Glomerular visceral epithelial cell (primary cell): ENCODE data around the gene MAP3K6.
"Not testable (repeated sequence)": the region's sequence is repeated elsewhere in the genome, so short reads cannot be mapped to it uniquely, and the experiment has no call there.

ENCODE experiments used
- DNase-seq: peaks from one replicate; pipeline ENCODE4 v3.0.0-alpha.2; 2016; ENCODE audit errors: extremely low spot score

Gene MAP3K6, protein sequence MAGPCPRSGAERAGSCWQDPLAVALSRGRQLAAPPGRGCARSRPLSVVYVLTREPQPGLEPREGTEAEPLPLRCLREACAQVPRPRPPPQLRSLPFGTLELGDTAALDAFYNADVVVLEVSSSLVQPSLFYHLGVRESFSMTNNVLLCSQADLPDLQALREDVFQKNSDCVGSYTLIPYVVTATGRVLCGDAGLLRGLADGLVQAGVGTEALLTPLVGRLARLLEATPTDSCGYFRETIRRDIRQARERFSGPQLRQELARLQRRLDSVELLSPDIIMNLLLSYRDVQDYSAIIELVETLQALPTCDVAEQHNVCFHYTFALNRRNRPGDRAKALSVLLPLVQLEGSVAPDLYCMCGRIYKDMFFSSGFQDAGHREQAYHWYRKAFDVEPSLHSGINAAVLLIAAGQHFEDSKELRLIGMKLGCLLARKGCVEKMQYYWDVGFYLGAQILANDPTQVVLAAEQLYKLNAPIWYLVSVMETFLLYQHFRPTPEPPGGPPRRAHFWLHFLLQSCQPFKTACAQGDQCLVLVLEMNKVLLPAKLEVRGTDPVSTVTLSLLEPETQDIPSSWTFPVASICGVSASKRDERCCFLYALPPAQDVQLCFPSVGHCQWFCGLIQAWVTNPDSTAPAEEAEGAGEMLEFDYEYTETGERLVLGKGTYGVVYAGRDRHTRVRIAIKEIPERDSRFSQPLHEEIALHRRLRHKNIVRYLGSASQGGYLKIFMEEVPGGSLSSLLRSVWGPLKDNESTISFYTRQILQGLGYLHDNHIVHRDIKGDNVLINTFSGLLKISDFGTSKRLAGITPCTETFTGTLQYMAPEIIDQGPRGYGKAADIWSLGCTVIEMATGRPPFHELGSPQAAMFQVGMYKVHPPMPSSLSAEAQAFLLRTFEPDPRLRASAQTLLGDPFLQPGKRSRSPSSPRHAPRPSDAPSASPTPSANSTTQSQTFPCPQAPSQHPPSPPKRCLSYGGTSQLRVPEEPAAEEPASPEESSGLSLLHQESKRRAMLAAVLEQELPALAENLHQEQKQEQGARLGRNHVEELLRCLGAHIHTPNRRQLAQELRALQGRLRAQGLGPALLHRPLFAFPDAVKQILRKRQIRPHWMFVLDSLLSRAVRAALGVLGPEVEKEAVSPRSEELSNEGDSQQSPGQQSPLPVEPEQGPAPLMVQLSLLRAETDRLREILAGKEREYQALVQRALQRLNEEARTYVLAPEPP (N-terminal part only)

DNA sequence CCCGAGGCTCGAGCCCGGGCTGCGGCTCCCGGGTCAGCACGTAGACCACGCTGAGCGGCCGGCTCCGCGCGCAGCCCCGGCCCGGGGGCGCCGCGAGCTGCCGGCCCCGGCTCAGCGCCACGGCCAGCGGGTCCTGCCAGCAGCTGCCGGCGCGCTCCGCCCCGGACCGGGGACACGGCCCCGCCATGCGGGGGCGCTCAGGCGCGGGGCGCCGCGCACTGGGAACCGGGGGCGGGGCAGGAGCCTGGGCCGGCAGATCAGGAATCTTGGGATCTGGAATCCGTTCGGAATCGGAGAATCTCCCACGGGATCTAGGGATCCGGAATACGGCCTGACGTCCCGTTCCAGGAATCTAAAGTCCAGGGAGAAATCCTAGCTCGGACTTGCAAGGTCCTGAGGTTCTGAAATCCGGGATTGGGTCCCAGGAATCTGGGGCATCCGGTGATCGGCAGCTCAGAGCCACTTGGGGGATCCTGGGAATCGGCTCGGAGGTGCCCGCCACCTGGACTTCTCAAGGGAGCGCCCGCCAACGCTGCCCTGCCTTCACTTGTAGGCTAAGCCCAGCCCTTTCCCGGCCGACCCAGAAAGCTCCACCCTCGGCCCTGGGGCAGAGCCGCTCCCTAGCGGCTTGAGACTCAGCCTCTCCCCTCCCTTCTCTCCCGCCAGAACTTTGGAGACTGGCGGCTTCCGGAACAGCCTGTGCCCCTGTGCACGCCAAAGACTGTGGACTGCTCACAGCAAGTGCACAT, at the start of gene MAP3K6:
Gene MAP3K6 (minus strand): TSS at position 551 of the 749 bp plus-strand sequence. CDS start 364 bp downstream, at position 187.
- DNase-seq = peak; percentile 85

DNA sequence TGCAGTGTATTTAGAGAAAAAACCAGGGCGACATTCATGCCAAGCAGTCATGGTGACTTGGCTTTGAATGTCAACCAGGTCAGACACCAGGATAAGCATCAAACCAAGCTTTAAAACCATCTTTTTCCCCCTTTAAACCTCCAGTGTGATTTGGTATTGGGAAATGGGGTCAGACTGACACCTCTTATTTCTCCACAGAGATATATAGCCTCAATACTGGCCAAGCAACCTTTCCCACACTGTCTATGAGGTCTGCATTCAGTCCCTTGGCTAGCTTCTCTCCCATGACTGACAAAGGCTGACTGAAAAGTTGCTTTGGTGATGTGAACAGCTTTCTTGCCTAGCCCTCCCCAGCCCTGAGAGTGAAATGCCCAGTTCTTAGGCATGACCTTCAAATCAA, 47.3 kb upstream of the MAP3K6 start:
- DNase-seq = no peak

DNA sequence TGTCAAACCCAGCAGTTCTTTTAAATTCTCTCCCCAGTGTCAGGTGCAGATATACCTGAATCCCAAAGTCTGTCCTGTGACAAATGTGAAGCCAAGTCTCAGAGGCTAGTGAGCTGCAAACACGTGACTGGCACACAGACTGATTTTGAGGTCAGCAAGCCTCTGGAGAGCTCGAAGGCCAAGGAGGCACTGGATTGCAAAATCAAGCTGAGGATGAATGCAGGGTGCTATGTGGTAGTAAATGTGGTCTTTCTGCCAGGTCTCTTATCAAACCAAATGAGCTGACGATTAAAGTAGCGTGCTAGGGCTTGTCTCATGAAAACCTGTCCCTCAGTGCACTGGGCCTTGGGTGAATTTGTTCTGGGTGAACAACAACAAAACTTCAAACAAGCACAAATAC, 46.2 kb upstream of the MAP3K6 start:
- DNase-seq = no peak

DNA sequence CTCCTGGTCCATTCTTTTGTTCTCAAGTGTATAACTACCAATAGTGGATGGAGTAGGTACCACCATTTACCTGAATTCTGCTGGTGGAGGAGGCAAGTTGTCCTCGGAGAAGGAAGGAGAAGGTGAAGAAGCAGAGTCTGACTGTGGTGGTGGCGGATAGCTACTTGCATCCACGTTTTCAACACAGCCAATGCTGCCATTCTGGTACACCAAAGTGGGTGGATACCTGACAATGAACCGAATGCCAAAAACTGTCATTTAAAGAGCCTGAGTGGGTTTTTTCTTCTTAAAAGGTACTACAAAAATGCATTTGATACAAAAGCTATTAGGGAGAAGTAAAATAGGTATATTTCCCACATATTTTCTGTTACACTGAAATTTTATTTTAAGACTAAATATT, 45.7 kb upstream of the MAP3K6 start:
- DNase-seq = no peak

DNA sequence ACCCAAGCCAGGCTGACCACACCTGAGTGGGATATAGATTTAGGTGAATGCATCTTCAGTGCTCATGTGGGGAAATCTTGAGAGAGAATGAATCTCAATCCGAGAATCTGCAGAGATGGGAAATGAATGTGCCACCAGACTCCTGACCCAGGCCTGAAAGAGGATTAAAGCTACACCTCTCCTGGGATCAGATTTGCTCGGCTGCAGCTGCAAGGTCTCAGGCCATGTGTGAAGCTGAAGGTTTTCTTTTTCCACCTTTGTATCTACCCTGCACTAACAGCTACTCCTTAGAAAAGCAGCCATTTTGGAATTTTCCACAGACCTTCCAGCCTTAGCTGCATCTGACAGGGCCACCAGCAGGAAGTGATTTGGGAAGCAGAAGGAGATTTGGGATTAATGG, 43.9 kb upstream of the MAP3K6 start:
- DNase-seq = no peak

DNA sequence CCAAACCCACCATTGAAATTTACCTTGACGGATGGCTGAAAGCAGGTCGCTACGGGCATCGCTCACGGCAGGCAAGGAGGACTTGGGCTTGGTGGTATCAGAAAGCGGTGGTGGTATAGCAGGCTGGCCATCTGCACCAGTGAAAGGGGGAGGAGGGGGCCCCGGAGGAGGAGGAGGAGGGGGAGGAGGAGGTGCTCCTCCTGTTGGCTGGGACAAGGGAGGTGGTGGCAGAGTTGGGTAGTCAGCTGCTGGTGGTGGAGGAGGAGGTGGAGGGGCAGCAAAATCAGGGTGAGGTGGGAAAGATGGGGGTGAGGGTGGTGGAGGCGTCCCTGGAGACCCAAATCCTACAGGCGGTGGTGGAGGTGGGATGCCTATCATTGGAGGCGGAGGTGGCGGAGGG, 42.9 kb upstream of the MAP3K6 start:
- DNase-seq = no peak

DNA sequence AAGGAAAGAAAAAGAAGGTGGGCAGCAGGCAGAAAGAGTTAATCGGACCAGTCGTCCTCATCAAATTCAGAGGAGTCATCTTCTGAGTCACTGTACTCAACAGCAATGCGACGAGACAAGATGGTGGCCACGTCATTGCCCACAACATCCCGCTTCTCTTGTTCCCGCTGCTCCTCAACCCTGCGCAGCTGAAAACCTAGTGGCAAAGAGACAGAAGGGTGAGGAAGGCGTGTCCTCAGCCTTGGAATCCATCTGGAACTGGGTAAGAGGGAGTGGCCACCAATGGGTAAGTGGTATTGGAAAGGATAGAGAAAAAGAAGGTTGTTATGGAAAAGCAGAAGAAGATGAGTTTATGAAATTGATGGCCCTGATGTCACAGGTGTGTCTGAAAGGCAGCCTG, 41.4 kb upstream of the MAP3K6 start:
- DNase-seq = no peak

DNA sequence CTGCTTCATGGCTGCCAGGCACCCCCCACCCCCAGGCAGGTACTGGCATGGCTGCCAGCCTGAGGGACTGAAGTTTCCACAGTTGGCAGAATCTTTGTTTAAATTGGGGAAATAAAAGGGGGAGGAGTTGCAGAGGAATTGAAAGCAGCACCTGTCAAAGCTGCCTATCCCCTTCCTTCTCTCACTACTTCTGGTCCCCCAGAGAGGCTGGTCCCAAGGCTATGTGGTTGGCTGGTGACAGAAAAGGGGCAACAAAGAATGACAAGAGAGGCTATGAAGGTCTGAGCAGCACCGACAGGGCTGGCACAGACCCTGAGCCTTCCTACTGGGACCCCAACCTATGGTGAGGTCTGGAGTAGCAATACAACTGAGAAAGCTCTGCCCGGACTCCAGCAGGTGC, 40.0 kb upstream of the MAP3K6 start:
- not testable (repeated sequence) for DNase-seq

DNA sequence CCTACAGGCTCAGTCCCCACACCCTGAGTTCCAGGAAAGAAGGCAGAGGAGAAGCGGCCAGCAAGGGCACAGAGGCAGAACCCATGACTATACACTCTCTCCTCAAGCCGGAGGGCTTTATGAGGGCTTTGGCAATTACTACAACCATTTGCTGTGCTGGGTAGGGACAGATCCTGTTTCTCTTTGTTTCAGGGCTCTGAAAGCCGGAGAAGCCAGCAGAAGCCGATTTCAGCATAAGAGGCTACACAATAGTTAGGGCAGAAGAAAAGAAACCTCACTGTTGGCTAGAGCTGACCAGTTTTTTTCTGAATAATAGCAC, 39.6 kb upstream of the MAP3K6 start:
- DNase-seq = no peak

DNA sequence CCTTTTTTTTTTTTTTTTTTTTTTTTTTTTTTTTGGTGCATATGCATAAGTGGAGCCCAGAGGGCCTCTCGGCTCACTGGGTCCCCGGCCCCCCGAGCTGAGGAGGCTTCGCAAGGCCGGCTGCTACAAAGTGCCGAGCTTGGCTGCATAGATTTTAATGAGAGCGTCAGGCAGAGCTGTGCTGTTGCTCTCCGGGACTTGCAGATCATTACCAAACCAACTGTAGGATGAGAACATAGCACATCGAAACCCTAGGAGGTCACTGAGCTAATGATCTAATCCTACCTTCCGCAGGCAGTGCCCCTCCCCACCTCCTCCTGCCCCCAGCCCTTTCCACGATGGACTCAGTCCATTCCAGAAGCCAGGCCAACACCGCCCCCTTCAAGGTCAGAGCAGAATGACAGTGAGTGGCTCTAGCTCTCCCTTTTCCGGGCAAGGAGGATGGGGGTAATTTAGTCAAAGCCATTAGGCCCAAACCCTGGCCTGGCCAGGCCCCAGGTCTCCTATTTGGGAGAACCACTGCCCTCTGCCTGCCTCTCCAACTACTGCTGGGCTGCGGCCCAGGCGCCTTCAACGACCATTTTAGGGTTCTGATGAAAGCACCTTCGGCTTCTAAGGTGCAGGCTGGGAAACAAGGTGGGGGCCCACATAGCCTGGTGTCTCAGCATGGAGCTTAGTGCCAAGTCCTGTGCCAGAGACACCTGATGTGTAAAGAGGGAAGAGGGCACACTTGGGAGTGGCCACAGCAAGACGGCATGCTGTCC, 39.0 kb upstream of the MAP3K6 start:
- not testable (repeated sequence) for DNase-seq

DNA sequence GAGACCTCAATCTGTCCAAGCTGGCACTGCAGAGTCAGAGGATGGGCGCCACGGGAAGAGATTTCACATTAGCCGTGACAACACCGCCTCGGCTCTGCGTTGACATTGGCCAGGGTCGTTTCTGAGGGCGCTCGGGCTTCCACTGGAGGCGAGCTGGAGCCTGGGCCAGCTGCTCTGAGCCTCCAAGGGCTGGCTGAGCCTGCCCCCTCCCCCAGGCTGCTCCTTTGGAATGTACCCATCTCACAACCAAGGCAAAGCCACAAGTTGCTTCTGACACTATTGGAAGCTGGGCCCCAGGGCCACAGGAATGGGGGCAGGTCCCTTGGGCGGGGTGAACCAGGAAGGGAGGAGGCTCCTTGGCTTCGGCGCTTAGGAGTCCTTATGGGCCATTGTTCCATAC, 38.3 kb upstream of the MAP3K6 start:
- DNase-seq = peak; percentile 68

DNA sequence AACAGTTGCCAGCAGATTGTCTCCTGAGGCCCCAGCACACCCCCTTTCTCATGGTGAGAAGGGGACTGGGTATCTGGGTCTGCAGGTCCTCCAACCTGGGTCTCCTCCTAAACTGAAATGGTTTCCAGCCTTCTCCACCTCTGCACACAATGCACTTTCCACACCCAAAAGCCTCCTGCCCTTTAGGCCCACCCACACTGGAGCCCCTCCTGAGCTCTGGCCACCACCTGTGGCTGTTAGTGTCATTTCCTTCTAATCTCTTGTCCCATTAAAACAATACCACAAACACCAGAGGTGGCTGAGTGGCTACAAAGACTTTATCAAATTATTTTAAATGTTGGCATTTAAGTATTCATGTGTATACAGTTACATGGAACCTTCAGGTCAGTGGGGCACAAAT, 37.2 kb upstream of the MAP3K6 start:
- no peak for DNase-seq

DNA sequence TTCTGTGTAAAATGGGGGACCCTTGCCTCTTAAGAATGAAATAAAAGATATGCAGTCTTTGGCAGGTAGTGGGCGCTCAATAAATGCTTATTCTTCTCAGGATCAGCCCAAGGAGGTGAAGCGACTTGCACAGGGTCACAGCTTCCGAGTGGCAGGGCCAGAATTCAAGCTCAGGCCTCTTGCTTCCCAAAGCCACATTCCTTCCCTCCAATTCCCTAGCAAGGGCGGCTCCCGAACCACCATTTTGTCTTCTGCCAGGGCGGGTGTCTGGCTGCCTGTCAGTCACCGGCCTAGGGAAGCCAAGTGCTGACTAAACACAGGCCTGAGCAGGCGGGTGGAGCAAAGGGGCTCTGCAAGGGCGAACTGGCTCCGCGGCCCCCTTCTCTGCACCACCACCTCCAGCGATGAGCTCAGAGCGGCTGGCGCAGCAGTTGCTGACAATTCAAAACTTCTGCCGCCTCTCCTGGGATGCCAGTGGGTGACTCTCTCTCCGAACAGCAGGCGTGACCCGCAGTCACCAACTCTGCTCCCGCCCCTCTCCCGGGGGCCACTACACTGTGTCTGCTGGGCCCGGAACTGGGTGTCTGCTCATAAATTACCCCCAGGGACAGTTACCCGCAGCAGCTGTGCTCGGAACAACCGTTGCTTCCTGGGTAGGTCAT, 36.4 kb upstream of the MAP3K6 start:
- no peak for DNase-seq

DNA sequence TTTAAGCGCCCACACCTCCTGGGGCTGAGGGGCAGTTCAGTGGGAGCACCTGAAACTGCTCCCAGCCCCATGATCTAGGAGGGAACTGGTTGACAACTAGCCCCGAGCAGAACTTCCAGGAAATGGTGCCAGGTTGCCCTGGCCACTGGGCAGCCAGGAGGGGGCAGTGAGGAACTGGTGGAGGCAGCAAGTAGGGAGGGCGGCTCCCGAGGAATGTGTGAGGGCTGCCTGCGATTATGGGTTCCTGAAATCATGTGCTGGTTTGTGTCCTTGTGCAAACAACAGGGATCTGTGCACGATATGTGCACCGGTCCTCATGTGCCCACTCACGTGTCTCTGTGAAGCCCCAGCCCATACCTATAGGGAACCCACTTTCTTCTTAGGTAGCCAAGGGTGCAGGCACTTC, 35.6 kb upstream of the MAP3K6 start:
- DNase-seq = peak; percentile 40

DNA sequence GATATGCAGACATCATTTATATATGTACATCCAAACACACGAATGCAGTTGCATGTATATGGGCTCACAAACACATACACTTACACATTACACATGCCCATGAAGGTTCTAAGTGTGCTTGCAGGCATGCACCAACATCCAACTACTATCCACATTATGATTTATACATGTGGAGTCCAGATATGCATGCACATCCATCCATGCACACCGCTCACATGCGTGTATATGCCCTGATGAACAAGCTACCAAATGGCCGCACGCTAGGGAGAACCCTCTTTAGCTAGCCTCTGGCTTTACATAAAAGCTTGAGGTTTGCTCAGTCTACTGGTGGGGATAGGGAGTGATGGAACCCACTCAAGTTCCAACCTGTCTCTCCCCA, 34.2 kb upstream of the MAP3K6 start:
- no peak for DNase-seq

DNA sequence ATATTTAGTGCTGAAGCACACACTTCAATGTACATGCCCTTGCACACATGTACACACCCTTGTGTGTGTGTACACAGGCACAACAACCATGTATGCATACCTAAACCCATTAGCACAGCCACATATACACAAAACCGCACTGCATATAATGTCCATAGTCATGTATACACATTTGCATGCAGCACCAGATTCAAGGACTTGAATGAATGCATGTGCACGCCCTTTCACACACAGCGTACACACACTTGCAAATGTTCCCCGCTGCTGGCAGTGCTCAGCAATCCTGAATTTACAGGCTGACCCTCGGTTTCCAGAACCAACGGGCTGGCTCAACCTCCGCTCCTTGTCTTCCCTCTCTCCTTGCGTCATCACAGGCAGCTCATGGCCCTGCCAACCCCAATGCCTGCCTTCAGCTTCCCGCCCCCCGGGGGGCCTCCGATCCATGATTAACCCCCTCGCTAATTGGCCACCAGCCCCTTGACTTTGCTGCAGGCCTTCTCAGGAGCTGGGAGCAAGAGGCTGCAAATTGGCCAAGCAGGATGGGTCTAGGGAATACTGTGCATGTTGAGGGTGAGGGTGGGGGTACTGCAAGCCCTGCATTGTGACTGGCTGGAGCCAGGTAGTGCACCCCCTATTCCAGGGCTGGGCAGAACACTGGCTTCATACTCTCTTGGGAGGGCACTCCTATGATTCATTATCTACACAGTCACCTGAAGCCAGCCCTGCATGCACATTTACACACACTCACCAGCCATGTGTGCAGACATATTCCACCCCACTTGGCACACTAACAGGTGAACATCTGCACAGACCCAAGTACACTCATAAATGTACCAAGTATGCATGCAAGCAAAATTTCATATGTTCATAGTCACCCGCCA, 33.6 kb upstream of the MAP3K6 start:
- DNase-seq = no peak

DNA sequence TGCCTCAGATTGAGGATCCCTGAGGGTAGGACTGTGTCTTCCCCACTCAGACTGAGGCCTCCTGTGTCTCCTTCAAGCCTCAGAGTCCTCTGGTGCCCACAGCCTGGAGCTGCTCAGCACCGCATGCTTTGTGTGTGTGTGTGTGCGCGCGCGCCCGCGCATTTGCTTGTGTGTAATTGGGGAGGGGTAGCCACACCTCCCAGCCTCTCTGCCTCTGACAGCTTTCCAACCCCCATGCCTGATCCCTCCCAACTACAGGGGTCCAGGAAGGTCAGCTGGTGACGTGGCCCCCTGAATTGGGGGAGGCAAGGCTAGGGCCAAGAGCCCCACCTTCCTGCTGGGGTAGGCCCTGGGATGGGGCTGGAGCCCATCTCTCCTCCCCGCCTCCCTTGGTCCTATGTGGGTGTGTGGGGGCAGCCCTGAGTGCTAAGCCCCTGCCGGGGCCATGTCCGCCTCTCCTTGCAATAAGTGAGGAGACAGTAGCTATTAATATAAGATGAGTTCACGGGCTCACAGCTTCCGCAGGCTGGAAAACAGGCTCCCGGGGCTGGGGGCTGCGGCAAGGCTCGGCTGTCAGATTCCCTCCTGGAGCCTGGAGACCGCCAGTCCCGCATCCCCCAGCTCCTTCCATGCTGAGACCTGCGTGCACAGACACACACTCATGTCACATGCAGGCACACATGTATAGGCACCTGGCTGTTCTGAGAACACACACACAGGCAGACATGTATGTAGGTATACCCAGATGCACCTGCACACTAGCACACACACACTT, 32.7 kb upstream of the MAP3K6 start:
- no peak for DNase-seq

DNA sequence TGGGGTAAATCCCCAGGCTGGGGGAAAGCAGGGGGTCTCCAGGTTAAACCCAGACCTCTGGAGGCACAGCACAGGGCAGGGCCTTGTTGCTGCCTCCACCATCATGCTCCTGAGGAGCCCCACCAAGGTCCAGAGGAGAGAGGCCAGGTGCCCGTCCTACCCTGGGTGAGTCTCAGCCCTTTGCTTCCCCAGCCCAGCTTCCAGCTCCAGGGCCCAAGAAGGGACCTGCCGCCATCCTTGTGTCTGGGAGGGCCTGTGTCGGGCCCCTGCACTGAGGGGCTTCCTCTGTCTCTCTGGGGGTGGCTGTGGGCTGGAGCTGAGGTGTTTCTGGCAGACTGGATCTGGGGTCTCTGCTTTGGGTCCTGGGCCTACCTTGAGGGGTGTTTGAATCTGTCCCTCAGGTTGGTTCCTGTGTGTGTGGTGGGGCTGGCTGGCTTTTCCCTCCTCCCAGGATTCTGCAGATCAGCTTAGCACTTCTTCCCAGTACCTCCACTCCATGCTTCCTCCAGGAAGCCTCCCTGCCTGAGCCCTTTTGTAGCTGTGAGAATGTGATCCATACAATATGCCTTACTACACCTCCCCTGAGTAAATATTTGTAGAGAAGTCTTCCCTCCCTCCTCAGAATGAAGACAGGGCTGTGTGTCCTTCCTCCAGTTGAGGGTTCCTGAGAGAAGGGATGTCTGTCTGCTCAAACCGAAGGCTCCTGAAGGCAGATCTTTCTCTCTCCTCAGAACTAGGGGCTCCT, 31.8 kb upstream of the MAP3K6 start:
- DNase-seq = no peak
